ENCODE measurements around the gene GTF2I.
"Not testable (repeated sequence)": the region's sequence is repeated elsewhere in the genome, so short reads cannot be mapped to it uniquely, and the experiment has no call there.

- TF ChIP-seq CTCF (conservative IDR thresholded peaks at IDR 0.05 in 1 of 2, IDR thresholded peaks at IDR 0.05 in 1 of 2; ENCODE audit: low read depth in 1 of 2, low read length in 2 of 2); EZH2 (IDR thresholded peaks at IDR 0.05; ENCODE audit: low read length, missing control alignments): not testable (repeated sequence)
These were observed 116.5 kb downstream of the GTF2I start, which contains the start of gene NCF1 for GRCh38 chr7:74773760-74774750.

Data from fibroblast of lung (primary cell).